NCI-H345 treated with DMSO at 0.1 percent for 48 hours (cell line): ENCODE results near the gene ABCC2.

Experiments used
- DNase-seq: peaks from one replicate; lab custom pipeline; 2025; ENCODE audit not compliant: unreplicated experiment; lab: John Stamatoyannopoulos, UW

The ABCC2 gene

GRCh38 chr10:99770408-99771045, 11.9 kb upstream of the ABCC2 start:
- no peak for DNase-seq

DNA sequence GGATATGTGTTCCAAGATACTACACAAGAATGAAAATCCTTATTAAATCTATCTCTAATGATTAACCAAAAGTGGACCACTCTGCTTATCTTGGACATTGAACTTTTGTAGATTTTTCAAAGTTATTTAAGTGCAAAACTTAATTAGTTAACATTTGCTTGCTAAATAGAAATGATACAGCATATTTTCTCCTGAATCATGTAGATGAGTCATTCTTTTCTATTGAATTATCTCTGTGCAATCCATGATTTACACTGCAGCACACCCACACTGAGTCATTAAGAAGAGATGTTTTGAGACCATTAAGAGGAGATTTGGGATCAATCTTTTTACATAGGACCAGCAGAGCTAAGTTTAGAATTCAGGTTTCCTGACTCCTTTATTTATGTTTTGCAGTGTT, 6.6 kb upstream of the ABCC2 start:
- no peak for DNase-seq

DNA sequence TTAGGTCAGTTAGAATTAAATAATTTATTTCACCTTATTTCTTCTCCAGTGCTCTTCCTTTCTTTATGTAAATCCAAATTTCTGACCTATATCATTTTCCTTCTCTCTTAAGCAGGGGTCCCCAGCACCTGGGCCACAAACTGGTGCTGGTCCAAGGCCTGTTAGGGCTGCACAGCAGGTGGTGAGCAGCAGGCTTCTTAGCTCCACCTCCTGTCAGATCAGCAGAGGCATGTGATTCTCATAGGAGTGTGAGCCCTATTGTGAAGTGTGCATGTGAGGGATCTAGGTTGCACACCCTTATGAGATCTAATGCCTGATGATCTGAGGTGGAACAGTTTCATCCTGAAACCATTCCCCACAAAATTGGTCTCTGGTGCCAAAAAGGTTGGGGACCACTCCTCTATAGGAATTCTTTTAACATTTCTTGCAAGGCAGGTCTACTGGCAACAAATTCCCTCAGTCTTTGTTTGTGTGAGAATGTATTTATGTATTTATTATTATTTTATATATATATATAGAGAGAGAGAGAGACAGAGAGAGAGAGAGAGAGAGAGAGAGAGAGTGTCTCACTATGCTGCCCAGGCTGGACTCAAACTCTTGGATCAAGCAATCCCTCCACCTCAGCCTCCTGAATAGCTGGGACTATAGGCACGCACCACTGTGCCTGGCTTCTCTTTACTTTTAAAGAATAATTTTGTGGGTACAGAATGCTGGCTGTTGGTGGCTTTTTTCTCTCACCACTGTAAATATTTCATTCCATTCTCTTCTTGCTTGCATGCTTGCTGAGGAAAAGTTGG, 4.3 kb upstream of the ABCC2 start:
- DNase-seq, result no peak

DNA sequence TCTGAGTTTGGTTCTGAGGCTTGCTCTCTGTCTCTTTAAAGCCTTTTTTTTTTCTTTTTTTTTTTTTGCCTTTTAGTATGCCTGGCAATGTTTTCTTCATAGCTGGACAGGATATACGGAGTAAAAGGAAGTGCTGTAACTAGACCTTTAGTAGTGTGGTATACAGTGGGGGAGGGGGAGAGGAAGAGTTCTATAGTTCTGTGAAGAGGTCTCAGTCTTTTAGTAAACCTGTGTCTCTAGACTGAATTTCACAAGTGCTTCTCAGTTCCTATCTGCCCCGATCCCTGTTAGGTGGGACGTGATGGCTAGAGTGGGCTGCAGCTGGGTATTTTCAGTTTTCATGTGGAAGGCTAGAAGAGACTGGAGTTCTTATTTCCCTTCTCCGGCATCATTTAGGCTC, 3.1 kb upstream of the ABCC2 start:
- DNase-seq, result no peak

GRCh38 chr10:99781734-99782429, 558 bp upstream of the ABCC2 start:
- no peak for DNase-seq

DNA sequence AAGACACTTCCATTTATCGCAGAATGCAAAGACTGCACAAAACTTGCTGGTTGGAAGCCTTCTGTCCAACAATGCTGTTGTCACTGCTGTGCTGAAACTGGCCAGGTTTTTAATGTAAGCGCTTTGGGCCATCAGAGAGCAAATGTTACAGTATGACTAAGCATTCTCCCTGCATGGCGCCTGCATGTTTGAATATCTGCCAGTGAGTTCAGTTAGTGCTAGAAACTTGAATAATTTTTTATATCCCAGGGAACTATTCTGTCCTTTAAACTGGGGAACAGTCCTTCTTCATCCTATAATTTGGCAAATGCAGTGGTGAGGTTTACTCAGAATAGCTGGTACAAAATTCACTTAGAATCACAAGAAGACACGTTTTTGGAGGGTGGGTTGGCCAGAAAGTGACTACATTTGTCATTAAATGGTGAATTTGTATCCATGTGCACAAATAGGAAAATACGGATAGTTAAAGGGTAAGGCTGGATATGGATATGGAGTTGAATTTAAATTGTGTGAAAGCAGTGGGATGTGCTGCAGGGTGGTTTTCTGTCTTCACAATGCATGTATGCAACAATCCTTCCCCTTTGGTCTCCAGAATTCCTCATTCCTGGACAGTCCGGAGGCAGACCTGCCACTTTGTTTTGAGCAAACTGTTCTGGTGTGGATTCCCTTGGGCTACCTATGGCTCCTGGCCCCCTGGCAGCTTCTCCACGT, 1.7 kb downstream of the ABCC2 start:
- DNase-seq, result no peak

DNA sequence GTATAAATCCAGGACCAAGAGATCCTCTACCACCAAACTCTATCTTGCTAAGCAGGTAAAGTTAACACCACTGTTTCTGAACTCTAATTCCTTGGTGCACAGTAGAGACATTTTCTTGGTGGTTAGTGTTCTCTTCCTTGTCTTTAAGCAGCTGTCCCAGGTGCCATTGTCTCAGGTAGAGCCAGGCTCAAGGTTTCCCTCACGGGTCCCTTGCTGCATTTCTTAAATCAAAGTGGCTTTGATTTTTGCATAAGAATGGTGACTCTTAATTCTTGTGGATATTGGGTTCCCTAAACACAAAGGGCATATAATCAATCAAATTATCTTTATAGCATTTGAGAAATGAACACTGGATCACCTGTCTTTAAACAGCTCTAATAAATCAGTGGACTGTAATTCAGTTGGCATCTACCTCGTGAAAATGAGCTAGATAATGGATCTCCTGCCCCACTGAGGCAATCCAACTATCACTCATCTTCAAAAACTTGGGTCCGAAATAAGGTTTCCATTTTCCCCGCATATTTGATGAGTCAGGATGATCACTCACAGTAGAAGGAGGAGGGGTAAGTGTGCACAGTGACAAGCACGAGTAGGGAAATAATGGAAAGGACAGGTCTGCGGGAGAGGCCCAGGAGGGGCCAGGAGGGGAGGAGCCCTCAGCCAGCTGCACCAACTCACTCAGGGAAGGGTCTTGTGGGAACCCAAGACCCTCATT, 2.4 kb downstream of the ABCC2 start:
- no peak for DNase-seq

DNA sequence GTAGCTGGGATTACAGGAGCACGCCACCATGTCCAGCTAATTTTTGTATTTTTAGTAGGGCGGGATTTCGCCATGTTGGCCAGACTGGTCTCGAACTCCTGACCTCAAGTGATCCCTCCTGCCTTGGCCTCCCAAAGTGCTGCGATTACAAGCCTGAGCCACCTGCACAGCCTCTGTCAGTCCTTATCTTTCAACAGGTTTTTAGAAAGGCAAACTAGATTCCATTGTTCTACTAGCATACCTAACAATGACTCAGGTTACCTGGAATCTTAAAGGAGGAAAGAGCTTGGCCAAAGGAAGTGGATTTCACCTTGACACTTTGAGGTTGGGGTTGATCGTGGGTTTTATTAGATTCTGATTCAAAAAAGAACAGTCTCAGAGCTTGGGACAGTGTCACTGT, 3.2 kb downstream of the ABCC2 start:
- no peak for DNase-seq

- no peak for DNase-seq
Measured at GRCh38 chr10:99787311-99787710, 4.9 kb downstream of the ABCC2 start.

GRCh38 chr10:99787782-99788445, 5.5 kb downstream of the ABCC2 start:
- DNase-seq, result no peak

- DNase-seq, result no peak
Measured at GRCh38 chr10:99788598-99789256, 6.3 kb downstream of the ABCC2 start.

GRCh38 chr10:99791831-99792230, 9.4 kb downstream of the ABCC2 start:
- no peak for DNase-seq

DNA sequence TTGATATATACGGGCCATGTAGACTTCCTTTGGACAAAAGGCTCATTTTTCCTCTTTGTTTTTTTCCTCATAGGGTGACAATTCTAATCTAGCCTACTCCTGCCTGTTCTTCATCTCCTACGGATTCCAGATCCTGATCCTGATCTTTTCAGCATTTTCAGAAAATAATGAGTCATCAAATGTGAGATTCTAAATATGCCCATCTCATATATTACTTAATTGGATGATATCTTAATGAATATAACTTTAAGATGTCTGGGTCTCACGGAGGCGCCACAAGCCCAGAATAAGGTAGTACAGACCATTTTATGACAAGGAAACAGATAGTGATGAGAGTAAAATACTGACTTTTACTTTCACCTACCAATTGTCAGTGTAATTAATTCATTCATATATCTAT, 11.4 kb downstream of the ABCC2 start:
- no peak for DNase-seq

- DNase-seq, result no peak
Measured at GRCh38 chr10:99796928-99797327, 14.5 kb downstream of the ABCC2 start.

DNA sequence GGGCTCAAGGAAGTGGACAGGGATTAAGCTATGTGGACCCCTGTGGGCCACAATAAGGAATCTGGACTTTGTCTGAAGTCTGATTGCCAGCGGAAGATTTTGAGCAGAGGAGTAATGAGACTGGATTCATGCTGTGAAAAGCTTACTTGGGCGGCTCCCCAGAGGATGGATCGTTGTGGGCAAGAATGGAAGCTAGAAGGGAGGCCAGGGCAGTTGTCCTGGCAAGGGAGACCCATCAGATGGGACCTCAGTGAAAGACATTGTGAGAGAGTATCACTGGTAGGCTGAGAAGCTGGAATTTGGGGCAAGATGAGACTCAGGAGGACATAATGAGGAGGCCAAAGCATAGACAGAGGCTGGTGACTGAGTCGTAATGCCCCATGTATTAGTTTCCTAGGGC, 15.6 kb downstream of the ABCC2 start:
- no peak for DNase-seq

DNA sequence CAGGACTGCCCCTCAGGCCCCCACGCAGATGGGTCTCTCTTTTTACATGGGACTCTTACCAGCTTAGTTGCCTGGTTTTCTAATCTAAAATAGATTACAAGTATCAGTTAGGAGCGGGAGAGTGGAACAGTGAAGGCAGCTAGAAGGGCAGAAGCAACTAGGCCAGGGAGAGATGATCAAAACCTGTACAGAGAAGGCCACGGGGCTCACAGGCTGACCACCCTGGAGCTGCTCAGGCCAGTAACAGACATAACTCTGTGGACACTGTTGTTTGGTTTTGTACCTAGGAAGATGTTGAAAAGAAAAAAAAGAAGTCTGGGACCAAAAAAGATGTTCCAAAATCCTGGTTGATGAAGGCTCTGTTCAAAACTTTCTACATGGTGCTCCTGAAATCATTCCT, 16.5 kb downstream of the ABCC2 start:
- DNase-seq, result no peak

DNA sequence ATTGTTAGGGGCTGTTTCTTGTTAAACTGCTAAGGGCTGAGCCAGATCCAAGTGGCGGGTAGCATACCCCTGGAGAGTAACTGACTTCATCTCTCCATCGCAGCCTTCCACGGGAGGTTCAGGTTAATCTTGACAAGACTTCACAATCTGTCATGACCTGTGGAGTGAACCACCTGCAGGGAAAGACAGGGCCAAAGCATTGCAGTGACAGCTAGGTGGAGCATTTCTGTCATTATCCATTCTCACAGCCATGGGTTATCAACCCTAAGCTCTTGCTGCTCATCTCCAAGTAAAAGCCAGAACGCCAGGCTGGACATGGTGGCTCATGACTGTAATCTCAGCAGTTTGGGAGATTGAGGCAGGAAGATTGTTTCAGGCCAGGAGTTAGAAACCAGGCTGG, 17.2 kb downstream of the ABCC2 start:
- DNase-seq, result no peak

DNA sequence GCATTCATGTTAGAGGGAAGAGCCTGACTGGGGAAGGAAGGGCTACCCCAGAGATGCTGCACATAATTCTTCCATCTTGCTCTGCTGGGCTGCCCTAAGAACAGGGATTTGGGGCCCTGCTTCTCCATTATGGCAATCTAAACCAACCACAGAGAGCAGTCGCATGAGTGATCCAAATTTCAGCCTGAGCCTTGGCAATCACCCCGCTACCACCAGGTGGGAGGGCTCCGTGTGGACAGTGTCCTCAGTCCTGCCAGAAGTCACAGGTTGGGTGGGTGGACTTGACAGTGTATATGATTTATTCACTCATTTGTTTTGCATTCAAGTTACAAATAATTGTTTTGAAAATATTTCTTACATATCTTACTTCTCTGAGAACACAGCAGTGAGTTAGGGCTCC, 22.0 kb downstream of the ABCC2 start:
- DNase-seq, result no peak

GRCh38 chr10:99805190-99805589, 22.8 kb downstream of the ABCC2 start:
- no peak for DNase-seq

GRCh38 chr10:99806091-99806490, 23.7 kb downstream of the ABCC2 start:
- DNase-seq, result no peak
